Measurements from ENCODE around the gene NEO1. TPM values are rescaled to one million over a fixed set of nuclear protein-coding genes. Genes with fewer than 3 reads are reported as not detected.

NEO1 gene
- total RNA-seq, 2 donors from 2014 or later = 108 to 130 TPM

GRCh38 chr15:73334086-73334485 lies 281.8 kb downstream of the NEO1 start:
- DNase-seq = no peak
- intact Hi-C loops (cut with DNase I) = no loop called here
- no peaks in the 10 kb centered on the region for H3K27me3 ChIP-seq
- no peak for TF ChIP-seq CTCF (IDR thresholded peaks at IDR 0.05)
- H3K4me1 ChIP-seq = no peaks in the 10 kb centered on the region
- H3K27ac ChIP-seq = no peak overlapping the region
- H3K9me3 ChIP-seq = no peaks in the 10 kb centered on the region
- H3K36me3 ChIP-seq = no peaks in the 10 kb centered on the region
- H3K4me3 ChIP-seq = no peak overlapping the region
- H3K9ac ChIP-seq (ENCODE audit: low read depth in 2 of 2, low read length in 2 of 2) = no peak overlapping the region

- Histone ChIP-seq H3K27ac (no peak overlapping the region), H3K9me3 (no peaks in the 10 kb centered on the region), H3K9ac (ENCODE audit: low read depth in 2 of 2, low read length in 2 of 2) (no peak overlapping the region), H3K4me3 (no peak overlapping the region), H3K27me3 (no peaks in the 10 kb centered on the region), H3K4me1 (no peaks in the 10 kb centered on the region), H3K36me3 (no peaks in the 10 kb centered on the region)
- DNase-seq = no peak
- intact Hi-C loops (cut with DNase I) = no loop called here
- TF ChIP-seq CTCF (IDR thresholded peaks at IDR 0.05) = no peak
Measured at GRCh38 chr15:73335026-73335425, 282.8 kb downstream of the NEO1 start.

DNA sequence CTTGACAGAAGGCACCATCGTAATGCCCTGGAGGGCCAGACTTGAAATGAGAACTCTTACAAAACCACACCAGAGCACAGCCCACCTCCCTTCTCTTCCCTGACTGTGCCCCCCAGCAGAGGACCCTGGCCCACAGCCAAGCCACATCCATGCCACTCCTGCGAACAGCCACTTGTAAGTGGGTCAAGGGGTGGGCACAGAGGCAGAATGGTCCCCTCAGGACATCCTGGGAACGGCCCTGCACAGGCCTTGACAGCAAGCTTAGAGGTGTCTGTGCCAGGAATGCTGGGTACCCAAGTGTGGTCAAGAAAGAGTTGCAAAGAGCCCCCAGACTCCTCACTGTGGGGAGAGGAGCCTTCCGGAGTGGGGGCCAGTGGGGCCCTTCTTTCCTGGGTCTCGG lies 283.2 kb downstream of the NEO1 start:
- Histone ChIP-seq H3K36me3 (no peaks in the 10 kb centered on the region), H3K27ac (no peak overlapping the region), H3K4me3 (no peak overlapping the region), H3K27me3 (no peaks in the 10 kb centered on the region), H3K9ac (ENCODE audit: low read depth in 2 of 2, low read length in 2 of 2) (no peak overlapping the region), H3K9me3 (no peaks in the 10 kb centered on the region), H3K4me1 (no peaks in the 10 kb centered on the region)
- TF ChIP-seq CTCF (IDR thresholded peaks at IDR 0.05) = no peak
- intact Hi-C loops (cut with DNase I) = no loop called here
- no peak for DNase-seq

DNA sequence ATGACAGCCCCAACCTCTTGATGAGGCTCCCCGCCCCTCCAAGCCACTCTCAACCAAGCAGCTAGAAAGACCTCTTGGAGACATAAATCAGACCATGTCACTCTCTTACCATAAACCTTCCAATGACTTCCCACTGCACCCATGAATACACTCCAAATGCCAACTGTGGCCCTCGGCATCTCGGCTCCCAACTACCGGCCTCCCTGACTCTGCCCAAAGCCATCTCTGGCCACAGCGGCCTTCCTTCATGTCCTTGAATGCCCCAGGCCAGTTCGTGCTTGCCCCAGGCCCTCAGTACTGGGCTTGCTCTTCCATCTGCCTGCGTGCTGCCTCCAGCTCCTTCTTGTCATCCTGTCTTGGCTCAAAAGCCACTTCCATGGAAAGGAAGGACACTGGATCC lies 284.5 kb downstream of the NEO1 start:
- H3K27me3 ChIP-seq = no peaks in the 10 kb centered on the region
- no peaks in the 10 kb centered on the region for H3K36me3 ChIP-seq
- no peak overlapping the region for H3K4me3 ChIP-seq
- H3K9ac ChIP-seq (ENCODE audit: low read depth in 2 of 2, low read length in 2 of 2) = no peak overlapping the region
- intact Hi-C loops (cut with DNase I) = no loop called here
- TF ChIP-seq CTCF (IDR thresholded peaks at IDR 0.05) = no peak
- H3K27ac ChIP-seq = no peak overlapping the region
- H3K9me3 ChIP-seq = no peaks in the 10 kb centered on the region
- no peak for DNase-seq
- no peaks in the 10 kb centered on the region for H3K4me1 ChIP-seq

- Histone ChIP-seq H3K36me3 (no peaks in the 10 kb centered on the region), H3K9me3 (no peaks in the 10 kb centered on the region), H3K4me3 (no peak overlapping the region), H3K27ac (no peak overlapping the region), H3K27me3 (no peaks in the 10 kb centered on the region), H3K4me1 (no peaks in the 10 kb centered on the region), H3K9ac (ENCODE audit: low read depth in 2 of 2, low read length in 2 of 2) (no peak overlapping the region)
- TF ChIP-seq CTCF (IDR thresholded peaks at IDR 0.05) = no peak
- no peak for DNase-seq
- intact Hi-C loops (cut with DNase I) = no loop called here
Measured at GRCh38 chr15:73337187-73337586, 284.9 kb downstream of the NEO1 start.

DNA sequence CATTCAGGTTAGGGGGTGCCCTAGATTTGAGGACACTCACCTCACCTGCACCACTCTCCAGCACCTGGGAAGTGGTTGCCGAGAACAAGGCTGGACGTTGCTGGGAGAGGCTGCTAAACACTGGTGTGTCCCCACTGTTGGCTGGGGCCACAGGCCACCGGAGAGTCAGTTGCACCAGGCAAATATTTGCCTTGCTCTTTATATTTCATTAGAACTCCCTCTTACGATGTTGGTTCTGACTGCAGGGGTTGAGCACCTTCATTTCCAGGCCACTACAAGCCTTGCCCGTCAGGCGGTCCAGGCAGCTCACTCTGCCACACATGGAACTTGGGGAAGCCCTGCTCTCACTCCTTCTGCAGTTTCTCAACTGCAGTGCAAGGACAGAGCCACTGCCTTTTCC lies 285.8 kb downstream of the NEO1 start:
- Histone ChIP-seq H3K9me3 (no peaks in the 10 kb centered on the region), H3K4me3 (no peak overlapping the region), H3K4me1 (no peaks in the 10 kb centered on the region), H3K27ac (no peak overlapping the region), H3K9ac (ENCODE audit: low read depth in 2 of 2, low read length in 2 of 2) (no peak overlapping the region), H3K36me3 (no peaks in the 10 kb centered on the region), H3K27me3 (no peaks in the 10 kb centered on the region)
- no peak for TF ChIP-seq CTCF (IDR thresholded peaks at IDR 0.05)
- intact Hi-C loops (cut with DNase I) = no loop called here
- DNase-seq = no peak

All from colonic mucosa (tissue), 4 donors.